AG10803 (cell line): ENCODE measurements around the gene TMC4.
"Not testable (repeated sequence)": the region's sequence is repeated elsewhere in the genome, so short reads cannot be mapped to it uniquely, and the experiment has no call there.

Source experiments
- DNase-seq: peaks from one replicate; pipeline ENCODE4 v3.0.0; 2010; ENCODE audit warnings: low read depth
- H3K4me3 ChIP-seq: 2 replicates; pipeline ENCODE4 v1.5.1; 2011; ENCODE audit warnings: mild to moderate bottlenecking, low read length, control low read depth
- CTCF ChIP-seq: conservative IDR thresholded peaks from 2 replicates; pipeline ENCODE4 v1.5.1; 2011; ENCODE audit warnings: mild to moderate bottlenecking, low read length, control low read depth, inconsistent platforms

The TMC4 gene

GRCh38 chr19:54199401-54199800, 26.4 kb upstream of the TMC4 start:
- no peak for TF ChIP-seq CTCF
- H3K4me3 ChIP-seq = no peak overlapping the region
- DNase-seq = no peak

- no peak overlapping the region for H3K4me3 ChIP-seq
- no peak for TF ChIP-seq CTCF
- no peak for DNase-seq
These were observed 24.2 kb upstream of the TMC4 start for GRCh38 chr19:54197121-54197520.

GRCh38 chr19:54196536-54196935, 23.6 kb upstream of the TMC4 start:
- TF ChIP-seq CTCF = no peak
- H3K4me3 ChIP-seq = no peak overlapping the region
- no peak for DNase-seq

GRCh38 chr19:54194463-54194862, 21.5 kb upstream of the TMC4 start:
- not testable (repeated sequence) for H3K4me3 ChIP-seq, DNase-seq

- DNase-seq = no peak
- no peak for TF ChIP-seq CTCF
- H3K4me3 ChIP-seq = no peak overlapping the region
These were observed 20.1 kb upstream of the TMC4 start for GRCh38 chr19:54193011-54193410.

GRCh38 chr19:54191811-54192453, 19.0 kb upstream of the TMC4 start:
- TF ChIP-seq CTCF = no peak
- DNase-seq = no peak
- peak overlapping the region; percentile 72 for H3K4me3 ChIP-seq

- H3K4me3 ChIP-seq = peak within 1 kb of the TSS; percentile 72
- no peak for TF ChIP-seq CTCF
- peak; percentile 44 for DNase-seq
These were observed 18.3 kb upstream of the TMC4 start, which contains the start of gene TSEN34 for GRCh38 chr19:54191011-54191810. TSEN34 (plus strand) TSS chr19:54191308; CDS start chr19:54191365, 57 bp downstream.
